ENCODE results near the gene RAD51B.

GRCh38 chr14:68591786-68592185 is 772.2 kb downstream of the RAD51B start:
- TF ChIP-seq CTCF (IDR thresholded peaks at IDR 0.05) = no peak
- no peak for TF ChIP-seq EP300 (IDR thresholded peaks at IDR 0.05)

All from tibial nerve (tissue), 4 donors.